ENCODE data around the gene CBLN1.

Gene CBLN1

DNA sequence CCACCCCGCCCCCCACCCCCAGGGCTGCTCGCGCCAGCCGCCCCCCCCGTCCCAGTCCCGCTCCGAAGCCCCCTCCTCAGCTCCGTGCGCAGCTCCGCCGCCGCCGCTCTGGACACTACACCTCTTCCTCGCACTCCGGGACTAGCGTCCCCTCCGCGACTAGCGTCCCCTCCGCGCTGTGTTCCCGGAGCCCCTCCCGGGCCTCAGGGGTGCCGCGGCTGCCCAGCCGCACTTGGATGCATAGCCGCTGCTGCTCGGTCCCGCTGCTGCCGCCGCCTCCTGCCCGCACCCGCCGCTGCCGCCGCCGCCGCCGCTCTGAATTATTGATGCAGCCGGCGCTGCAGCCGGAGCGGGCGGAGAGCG, at the start of gene CBLN1:
Gene CBLN1, minus strand, starts transcription at position 359 of the 363 bp plus-strand sequence. CDS start 373 bp downstream, outside the sequence.
- DNase-seq = no peak

DNA sequence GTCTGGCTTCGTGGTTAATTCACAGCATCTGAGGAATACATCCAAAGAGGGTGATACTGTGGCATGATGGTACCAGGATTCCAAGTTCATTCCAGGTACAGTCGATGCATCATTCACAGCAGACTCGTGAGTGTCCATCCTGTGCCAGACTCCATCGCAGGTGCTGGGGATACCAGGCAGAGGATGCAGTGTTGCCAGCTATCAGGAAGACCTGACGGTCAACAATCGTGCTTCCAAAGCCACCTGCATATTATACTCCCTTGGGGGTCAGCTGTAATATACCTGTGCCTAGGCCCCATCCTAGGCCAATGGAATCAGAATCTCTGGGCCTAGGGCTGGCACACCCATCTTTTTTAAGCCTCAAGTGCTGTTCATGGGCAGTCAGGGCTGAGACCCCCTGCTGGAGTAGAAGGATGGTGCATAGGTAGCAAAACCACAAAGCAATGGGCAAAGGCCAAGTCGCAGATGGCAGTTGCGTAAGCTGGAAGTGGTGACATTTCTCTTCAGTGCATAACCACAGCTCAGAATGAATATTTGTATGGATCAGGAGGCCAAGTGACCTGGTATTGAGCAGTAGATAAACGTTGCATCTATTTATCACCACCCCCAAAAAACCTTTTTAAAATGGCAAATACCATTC, 49.0 kb upstream of the CBLN1 start:
- no peak for DNase-seq

DNA sequence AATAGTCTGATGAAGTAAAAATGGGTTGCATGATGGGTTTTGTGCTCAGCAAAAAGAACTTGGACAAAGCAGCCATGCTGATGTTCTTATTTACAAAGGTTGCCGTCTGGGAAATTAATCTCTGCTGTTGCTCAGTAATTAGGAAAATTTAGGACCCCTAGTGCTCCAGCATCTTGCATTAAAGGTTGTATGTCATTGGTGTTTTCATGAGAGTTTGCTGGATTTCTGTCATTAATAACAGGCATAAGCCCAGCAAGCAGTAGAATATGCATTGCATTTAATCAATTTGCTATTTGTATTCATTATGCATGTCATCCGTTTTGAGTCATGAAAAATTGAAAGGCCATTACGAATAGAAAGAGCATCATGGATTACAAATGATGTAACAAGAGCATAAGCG, 46.7 kb upstream of the CBLN1 start:
- DNase-seq = no peak

DNA sequence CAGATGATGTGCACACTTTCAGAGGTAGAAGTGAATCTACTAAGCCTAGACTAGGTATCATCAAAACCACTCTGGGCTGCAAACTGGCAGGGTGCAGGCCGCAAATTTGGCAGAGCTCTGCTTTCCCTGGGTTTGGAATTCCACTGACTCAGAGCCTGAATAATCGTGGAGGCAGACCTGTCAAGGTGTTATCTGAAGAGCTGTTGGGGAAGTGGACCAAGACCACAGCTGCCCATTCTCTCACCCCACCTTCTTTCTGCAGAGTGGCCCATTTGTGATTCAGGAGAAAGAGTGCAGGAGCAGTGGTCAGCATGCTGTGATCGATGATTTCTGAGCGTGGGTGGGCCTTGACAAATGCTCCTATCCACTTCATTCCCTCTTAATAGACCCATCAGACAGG, 45.8 kb upstream of the CBLN1 start:
- no peak for DNase-seq

DNA sequence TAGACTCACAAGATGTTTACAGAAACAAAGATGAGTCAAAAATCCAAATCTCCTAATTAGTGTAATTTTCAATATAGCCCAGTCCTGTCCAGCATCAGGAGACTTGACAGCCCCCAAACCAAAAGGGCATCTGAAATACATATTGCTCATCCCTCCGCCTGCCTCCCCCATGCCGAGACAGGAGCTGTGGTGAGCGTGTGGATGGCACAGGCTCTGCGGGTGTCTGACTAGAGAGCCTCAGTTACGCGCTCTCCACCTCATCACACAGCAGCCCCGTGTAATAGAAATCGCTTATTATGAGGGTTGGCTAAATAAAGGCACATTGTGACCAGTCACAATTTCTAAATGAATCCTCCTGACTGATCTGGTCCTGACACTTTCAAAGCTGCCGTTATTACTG, 43.1 kb upstream of the CBLN1 start:
- DNase-seq = no peak

DNA sequence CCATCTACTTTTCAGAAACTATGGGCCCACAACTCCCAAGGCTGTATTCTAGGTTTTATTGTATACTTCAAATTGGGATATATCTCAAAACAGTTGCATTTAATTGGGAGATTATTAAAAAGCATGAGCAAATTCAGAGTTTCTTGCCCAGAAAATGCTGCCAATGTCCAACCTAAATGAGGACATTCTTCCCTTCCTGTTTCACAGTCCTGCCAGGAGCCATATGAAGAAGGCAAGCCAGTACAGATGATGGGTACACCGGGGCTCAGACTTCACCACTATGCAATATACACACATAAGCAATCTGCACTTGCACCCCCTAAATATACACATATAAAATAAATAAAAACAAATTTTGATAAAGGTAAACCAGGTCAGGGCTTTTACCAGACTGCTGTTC, 34.0 kb upstream of the CBLN1 start:
- no peak for DNase-seq

DNA sequence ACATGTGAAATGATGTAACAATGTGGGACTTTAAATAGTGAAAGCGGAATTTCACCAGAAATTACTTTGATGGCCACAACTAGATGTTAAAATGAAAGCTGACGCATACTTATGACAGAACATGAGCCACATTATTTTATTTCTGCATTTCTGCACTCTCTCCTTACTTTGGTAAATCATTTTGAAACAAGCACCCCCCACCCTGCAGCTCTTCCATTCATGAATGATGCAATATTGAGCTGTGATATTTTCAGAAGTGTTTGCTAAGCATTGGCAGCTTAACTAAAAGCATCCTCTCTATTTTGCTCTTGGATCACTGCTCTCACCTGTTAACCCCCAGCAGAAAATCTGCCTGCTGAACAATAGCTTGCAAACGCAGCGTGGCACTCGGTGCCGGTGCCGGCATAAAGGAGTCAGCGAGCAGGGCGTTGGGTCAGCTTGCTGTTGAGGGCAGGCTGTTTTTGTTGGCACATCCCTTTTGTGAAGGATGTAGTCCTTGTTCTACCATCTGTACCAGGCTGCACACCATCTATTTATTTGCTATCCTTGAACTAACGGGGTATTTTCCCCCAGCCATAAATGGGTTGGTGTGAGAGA, 30.8 kb upstream of the CBLN1 start:
- DNase-seq = no peak

DNA sequence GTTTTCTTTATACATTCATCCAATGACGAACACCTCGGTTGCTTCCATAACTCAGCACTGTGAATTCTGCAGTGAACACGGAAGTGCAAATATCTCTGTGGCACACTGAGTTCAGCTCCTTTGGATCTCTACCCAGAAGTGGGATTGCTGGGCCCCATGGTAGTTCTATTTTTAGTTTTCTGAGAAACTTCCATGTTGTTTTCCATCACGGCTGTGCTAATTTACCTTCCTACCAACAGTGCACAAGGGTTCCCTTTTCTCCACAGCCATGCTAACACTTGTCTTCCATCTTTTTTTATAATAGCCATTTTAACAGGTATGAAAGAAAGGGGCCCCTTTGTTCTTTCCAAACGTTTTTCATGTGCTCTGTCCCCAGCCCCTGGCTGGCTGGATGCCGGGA, 30.2 kb upstream of the CBLN1 start:
- no peak for DNase-seq

DNA sequence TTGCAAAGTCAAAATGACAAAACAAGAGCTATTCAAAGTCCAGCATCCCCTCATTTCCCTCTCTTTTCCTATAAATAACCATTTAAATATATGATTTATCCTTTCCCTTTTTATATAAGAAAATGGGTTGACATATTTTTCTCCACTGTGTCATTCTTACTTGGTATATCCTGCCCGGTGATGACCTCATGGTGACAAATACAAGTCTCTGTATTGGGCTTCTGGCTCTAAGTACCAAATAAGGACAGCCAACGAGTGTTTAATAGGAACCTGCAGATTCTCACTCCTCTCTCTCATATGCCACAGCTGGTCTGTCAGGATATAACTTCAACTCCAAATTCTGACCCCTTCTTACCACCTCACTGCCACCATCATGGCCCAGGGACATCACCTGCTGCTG, 25.5 kb upstream of the CBLN1 start:
- DNase-seq = no peak

DNA sequence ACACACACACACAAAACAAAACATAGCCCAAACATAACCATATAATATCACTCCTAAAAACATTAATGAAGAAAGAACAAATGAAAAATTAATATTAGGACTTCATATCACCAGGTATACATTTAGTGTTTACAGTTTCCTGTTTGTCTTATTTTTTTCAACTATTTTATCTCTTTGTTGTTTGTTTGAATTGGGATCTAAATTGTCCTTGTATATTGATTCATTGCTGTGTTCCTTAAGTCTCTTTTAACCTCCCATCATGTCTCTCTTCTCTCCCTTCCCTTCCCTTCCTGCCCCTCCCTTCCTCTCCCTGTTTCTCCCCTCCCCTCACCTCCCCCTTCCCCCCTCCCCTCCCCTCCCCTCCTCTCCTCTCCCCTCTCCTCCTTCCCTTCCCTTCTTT, 23.8 kb upstream of the CBLN1 start:
- DNase-seq = no peak

DNA sequence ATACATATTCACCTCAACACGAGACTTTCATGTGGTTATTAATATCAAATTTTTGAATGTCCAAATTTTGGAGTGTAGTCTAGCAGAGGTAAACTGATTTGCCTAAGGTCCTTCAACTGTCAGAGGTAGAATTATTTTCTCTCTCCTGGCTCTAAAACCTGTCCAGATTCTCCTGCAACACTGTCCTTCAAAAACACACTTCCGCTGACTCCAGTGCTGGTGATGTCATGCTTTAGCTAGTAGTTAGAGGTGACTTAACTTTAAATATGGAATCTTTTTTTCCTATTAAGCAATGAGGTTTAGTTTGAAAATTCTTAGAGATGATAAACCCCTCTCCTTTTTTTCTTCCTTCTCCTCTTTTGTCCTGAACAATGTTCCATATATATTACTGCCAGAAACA, 10.8 kb upstream of the CBLN1 start:
- no peak for DNase-seq

DNA sequence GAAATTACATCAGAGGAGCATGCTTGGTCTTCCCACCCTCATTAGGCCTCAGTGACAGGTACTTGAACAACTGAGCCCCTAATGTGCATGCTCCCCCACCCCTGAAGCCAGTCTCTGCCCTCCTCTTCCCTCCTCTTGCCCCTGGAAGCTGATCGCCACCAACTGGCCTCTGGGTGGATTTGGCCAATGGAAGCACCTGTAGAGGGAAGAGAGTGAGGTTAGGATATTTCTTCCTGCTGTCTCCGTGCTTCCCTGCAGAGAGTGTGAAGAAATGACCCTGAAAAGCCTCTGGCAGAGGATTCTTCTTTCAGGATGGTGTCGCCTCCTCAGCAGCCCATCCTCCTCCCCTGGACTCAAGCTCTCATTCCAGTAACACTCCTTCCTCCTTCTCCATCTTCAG, 5.9 kb upstream of the CBLN1 start:
- no peak for DNase-seq

DNA sequence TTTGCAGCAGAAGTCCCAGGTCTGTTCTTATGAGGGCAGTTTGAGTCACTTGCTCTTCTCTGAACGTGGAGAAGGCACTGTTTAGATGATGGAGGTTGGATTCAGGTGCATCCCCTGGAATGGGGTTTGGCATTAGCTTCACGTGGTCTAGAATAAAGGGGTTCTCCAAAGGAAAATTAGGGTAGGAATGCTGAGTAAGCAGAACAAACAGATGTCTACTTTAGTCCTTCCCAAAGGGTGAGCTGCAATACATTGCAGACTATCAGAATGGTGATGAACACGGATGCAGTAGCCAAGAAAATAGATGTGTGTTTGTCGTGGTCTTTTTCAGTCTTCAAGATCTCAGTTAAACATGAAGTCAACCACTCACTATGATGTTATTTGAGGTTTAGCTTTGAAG, 3.3 kb upstream of the CBLN1 start:
- no peak for DNase-seq

DNA sequence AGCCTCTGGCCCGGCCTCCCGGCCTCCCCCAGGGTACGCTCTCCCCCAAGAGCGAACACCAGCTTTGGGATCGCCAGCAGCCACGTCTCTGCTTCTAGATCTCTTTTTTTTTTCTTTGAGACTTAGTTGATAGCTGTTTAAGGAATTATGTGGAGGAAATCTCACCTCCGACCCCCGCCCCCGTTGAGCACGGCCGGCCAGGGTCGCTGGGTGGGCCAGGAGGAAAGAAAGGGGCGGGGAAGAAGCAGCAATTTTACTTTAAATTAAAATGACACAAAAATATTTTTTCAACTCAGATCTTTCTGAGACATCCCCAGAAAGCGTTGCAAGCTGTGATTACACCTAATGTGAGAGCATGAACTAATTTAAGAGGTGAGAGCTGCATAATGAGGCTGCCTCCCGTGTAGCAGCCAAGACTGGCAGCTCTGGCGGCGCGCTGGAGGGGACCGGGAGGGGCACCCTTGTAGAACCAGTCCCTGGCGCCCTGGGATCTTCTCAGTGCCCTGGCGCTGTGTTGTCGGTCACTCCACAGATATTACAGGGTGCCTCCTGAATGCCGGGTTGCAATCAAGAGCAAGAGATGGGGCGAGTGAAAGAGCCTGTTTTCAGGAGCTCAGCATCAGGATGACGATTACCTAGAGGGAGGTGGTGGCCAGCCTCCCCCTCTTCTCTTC, 1.9 kb upstream of the CBLN1 start:
- no peak for DNase-seq

DNA sequence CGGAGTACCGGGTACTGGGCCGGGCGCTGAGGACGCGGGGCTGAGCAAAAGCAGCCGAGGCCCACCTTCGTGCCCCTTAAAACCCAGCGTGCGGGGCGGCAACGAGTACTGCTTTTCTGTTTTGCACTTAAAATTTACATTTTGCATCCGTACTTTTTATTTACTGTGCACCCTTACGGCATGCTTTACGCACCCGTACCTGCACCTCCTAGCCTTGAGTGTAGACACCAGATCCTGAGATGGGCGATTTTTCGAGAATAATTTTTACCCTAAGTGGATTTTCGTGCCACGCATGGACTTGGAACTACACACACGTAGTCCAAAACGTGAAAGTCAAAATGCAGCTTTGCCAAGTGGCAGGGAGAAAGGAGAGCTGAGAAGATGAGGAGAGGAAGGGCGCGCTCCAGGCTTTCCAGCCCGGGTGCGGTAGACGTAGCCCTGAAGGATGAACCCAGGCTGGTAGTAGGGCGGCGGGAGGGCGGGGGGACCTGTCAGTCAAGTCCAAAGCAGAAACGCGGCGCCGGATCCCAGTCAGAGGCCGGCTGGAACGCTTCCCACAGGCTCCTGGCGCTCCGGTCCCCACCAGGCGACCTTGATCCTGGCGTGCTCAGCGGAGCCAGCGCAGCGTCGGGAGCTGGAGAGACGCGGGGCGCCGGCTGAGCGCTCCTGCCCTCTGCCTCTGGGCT, 1.2 kb upstream of the CBLN1 start:
- no peak for DNase-seq

DNA sequence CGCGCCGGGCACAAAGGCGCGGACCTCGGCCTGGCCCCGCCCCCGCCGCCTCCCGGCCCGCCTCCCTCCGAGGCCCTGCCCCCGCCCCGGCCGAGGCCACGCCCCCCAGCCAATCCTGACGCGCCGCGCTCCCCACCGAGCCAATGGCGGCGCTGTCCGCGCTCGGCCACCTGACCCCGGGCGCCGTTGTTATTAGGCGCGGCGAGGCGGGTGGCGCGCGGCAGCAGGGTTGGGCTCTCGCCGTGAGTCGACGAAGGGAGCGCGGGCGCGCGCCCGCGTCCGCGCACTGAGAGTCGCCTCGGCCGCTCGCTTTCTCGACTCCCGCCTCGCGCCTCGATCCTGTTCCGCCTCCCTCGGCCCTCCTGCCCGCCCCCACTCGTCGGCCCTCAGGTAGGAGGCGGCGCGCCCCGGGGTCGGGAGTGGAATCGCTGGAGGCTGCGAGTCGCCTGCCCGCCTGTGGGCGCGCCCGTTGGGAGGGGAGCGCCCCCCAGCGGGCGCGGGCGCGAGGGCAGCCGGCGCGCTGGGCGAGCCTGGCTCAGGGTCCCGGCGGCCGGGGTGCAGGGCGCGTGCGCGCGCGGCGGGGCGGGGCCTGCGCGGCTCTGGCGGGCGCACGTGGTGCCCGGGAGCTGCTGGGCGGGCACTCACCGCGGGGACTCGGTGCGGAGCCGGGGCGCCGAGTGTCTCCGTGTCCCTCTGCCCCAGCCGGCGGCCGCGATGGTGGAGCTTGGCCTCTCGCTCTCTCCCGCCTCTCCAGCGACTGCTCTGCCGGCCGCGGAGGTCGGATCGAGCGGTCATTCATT, 405 bp upstream of the CBLN1 start:
- DNase-seq = peak; percentile 72

DNA sequence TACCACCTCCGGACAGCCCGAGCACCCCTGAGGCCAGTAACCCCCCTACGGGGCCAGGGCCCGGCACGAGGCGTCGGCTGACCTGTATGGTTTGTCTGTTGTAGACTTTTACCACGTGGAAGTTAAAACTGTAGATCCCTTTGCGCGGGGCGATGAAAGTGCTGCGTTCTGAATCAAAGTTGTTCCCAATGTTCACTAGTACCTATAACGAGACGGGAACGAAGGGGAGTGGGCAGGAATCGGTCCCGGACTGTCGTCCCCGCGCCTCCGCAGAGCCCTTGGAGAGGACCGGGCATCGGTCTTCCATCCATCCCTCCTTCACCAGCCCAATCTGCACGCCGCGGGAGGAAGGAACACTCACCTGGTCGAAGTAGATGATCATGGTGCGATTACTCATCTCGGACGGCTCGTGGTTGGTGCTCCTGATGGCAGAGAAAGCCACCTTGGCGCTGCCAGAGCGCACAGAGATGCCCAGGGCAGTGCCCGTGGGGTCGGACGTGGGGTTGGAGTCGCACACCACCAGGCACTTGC, 732 bp downstream of the CBLN1 start:
- no peak for DNase-seq

DNA sequence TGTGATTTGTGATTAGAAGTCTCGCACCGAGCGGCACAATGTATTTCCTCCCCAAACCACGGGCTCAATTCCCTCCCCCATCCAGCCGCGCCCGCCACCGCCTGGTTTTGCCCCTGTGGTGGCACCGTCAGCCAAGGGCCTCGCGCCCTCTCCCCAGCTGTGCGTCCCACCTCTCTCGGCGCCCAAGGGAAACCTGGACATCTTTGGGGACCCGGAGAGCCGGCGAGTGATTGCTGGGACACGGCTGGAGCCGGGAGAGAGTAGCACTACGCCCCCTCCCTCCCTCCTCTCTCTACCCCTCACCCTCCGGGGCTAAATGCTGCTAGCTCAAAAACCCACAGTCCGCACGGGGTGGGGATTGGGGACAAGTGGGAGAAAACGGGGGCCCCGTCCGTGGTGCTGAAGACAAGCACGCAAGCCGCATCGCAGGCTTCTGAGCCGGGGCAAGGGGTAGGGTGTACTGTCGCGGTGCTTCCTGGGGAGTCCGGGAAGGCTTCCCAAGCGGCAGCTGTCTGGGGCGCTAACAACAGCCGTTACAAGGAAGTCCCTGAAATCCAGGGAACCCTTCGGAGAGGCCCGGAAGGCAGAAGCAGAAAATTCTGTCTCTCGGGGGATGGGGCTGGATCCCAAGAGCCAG, 1.4 kb downstream of the CBLN1 start:
- DNase-seq = no peak

DNA sequence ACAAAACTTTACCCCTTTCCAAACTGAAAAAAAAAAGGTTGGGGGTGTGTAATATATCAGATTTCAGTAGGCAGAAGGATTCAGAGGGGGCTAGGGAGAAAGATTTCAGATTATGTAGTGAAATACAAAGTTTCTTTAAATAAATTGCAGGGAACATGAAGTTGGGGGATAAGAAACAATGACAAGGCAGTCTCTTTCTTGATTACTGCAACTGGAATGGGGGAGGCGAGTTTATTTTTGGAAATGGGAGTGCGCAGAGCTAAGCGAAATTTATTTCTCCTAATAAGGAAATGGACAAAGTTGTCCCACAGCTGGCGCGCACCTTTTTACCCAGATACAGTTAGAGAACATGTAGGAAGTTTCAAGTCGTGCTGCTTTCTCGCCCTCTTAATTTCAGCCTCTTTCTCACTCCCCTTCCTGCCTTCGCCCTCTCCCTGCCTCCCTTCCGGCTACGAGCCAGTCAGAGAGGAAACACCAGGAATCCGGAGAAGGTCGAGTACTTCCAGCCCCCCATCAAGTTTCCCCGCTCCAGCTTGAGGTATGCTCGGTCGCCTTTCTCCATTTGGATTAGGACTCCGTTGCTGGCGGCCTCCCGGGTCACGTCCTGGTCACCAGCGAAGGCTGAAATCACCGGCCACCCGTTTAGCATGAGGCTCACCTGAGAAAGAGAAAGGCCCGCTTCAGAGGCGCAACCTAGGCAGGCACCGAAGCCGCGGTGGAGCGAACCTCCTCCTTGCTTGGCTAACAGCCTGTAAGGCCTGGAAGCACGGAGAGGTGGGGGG, 2.5 kb downstream of the CBLN1 start:
- DNase-seq = no peak

DNA sequence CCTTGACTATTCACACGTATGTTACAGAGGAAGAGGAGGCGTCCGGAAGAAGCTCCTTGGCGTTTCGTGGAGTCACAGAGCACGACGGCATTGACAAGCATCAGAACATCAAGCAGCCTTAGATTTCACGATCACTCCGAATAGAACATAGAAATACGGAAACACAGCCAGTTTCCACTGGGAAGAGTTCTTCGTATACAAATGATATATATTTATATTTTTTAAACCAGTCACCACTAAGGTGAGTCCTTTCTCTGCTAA, 3.1 kb downstream of the CBLN1 start:
- no peak for DNase-seq

DNA sequence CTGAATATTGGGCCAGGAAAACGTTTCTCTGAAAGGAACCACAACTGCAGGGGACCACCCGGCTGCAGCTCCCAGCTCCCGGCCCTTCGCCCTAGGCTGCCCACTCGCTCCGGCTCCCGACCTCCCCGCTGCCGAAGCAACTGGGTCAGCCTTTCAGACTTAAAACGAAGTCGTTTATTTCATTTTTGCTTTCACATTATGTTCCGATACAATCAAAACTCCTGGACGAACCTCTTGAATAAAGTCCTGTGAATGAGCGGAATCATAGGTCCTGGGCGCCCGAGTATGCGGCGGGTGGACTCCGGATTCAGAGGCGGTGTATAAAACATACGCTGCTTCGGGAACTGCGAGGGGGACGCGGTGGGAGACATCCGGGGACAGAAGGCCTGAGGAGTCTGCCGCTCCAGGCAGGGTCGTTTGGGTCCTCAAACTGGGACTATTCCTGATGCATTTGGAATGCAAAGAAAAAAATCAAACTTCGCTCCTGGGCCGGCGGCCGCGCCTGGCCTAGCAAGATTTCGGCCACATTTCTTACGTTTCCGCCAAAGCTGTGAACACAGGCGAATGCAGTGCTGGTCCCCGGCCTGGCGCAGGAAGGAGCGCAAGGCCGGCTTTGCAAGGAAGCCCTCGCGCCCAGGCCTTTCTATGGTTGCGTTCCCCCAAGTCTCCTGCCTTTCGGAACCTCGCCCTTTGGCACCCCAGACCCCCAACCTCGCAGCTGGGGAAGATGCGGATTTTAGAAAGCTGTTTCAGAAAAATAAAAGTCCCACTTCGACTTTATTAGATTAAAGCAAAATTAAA, 3.7 kb downstream of the CBLN1 start:
- no peak for DNase-seq
